ENCODE results near the gene TMEM147. TPM values are rescaled to one million over a fixed set of nuclear protein-coding genes. Genes with fewer than 3 reads are reported as not detected.

TMEM147 gene
- total and polyA plus RNA-seq, 2 of the 4 experiments (the other 2 are of a cell fraction), result 67.6 to 108 TPM

DNA sequence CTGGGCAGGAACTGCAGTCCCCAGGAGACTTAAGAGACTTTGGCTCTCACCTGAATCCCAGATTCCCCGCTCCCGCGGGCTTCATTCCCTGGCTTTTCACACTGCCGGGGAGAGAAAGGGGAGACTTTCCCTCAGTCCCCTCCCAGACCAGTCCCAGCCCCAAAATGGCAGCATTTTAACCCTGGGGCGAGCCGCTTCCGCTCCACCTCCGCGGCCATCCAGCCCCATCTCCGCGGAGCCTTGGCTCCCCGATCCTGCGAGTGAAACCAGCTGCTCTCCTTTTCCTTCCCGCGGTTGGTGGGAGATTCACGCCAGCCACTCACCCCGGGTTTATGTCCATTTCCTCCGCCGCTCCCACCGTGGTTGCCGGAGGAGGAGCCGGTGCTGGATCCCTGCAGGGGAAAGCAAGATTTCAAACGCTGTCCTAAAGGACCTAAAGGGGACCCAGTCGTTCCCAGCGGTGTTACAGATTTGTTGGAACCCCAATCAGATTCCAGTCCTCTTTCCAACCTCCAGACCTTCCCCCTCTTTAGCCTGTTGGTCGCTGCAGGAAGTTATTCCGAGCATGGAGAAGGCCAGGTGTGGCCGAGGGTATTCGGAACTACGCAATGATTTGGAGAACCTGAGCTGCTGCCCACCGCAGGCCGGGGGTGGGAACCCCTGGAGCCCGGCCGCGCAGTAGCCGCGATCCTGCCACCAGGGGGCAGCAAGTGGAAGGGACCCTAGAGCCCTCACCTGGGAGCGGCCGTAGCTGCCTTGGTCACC lies 35.4 kb upstream of the TMEM147 start:
- Histone ChIP-seq H3K9me3 (ENCODE audit: control insufficient read depth, insufficient read depth, low read length) (no peaks in the 10 kb centered on the region), H2AK5ac (ENCODE audit: low read depth, low read length) (peak overlapping the region; percentile 50; the same call in 1 of the 2 replicates), H3K18ac (ENCODE audit: low read depth, low read length) (no peak overlapping the region), H4K5ac (ENCODE audit: low read depth, low read length) (no peak overlapping the region), H2AK9ac (replicated peaks; ENCODE audit: low read depth, low read length, poor library complexity) (peak overlapping the region; percentile 94), H3K56ac (ENCODE audit: extremely low read depth, insufficient read depth, low read length) (no peak overlapping the region), H3K4me3 (ENCODE audit: insufficient read depth, low read depth, low read length) (peak overlapping the region; percentile 25), H3K9ac (ENCODE audit: low read depth, low read length) (0 out of 2 replicates have a peak overlapping the region, but pooled peaks have one; percentile 4), H2BK120ac (ENCODE audit: low read depth, low read length) (no peak overlapping the region; the same call in 1 of the 2 replicates), H3K4me2 (ENCODE audit: low read depth, low read length) (peak overlapping the region; percentile 72), H3K27me3 (ENCODE audit: control insufficient read depth, insufficient read depth, low read length) (peaks cover 71% of the 10 kb centered on the region), H3K23ac (ENCODE audit: low read depth, low read length) (peak overlapping the region; percentile 42; the same call in 1 of the 2 replicates), H4K20me1 (ENCODE audit: insufficient read depth, low read length) (no peaks in the 10 kb centered on the region), H2AFZ (replicated peaks; ENCODE audit: low read length, poor library complexity) (peak overlapping the region; percentile 93), H3K27ac (ENCODE audit: insufficient read depth, low read length) (no peak overlapping the region), H2BK15ac (ENCODE audit: low read depth, low read length) (peak overlapping the region; percentile 27; the same call in 2 of the 3 replicates), H4K91ac (ENCODE audit: insufficient read depth, low read depth, low read length) (no peak overlapping the region), H2BK20ac (ENCODE audit: low read depth, low read length) (no peak overlapping the region), H3K4ac (ENCODE audit: low read depth, low read length) (peak overlapping the region; percentile 27; the same call in 1 of the 2 replicates), H3K36me3 (ENCODE audit: control insufficient read depth, insufficient read depth, low read length) (no peaks in the 10 kb centered on the region), H2BK5ac (ENCODE audit: low read depth, low read length, poor library complexity, severe bottlenecking) (no peak overlapping the region), H4K8ac (ENCODE audit: low read depth in 2 of 2, low read length in 2 of 2) (peak overlapping the region; percentile 64 to 73; a peak in 3 of 4 replicates), H3K4me1 (ENCODE audit: control insufficient read depth, insufficient read depth, low read length) (peaks cover 5% of the 10 kb centered on the region; the same call in 1 of the 2 replicates), H3K14ac (replicated peaks; ENCODE audit: low read depth, low read length) (peak overlapping the region; percentile 79), H3K79me1 (ENCODE audit: low read depth in 1 of 2, low read length in 2 of 2) (no peaks in the 10 kb centered on the region), H3K9me1 (ENCODE audit: insufficient read depth, low read length) (no peaks in the 10 kb centered on the region; the same call in 1 of the 2 replicates)
- WGBS, 2 experiments (ENCODE audit: extremely low coverage in 2 of 2, insufficient read length in 1 of 2), result 0% methylated on average over 5 of the region's 39 CpGs; no CpG with 5 or more reads in 1 of the 2 experiments
- ChIA-PET POLR2A (ENCODE audit: unreplicated experiment) (no interaction called here), CTCF (interaction anchor here (0.7 to 1.0 kb wide), 3 partner anchors 9 to 191 kb away, joined by 3 to 4 read pairs (median 3); no protein-coding TSS in a partner anchor)
- DNase-seq, result peak; percentile 22
- in situ Hi-C loops (cut with MboI; ENCODE audit: low sequenced_read_pairs) (no loop called here), intact Hi-C loops (cut with micrococcal nuclease) (loop anchor here (2.0 kb wide), 1 partner anchor 35 kb away; the partner anchor contains the start of gene TMEM147), dilution Hi-C loops (cut with HindIII; ENCODE audit: low sequenced_read_pairs, unreplicated experiment) (no loop called here)
- no TSS peak for BruUV-seq (replicated peaks)
- TF ChIP-seq CEBPB (IDR thresholded peaks at IDR 0.05; ENCODE audit: low read depth, low read length) (no peak), MAFK (IDR thresholded peaks at IDR 0.05; ENCODE audit: low read depth, low read length) (no peak), RAD21 (IDR thresholded peaks at IDR 0.05; ENCODE audit: low read length) (peak; percentile 63), SMC3 (IDR thresholded peaks at IDR 0.05; ENCODE audit: low read depth, low read length) (peak; percentile 58), POLR2A (IDR thresholded peaks at IDR 0.05; ENCODE audit: low read depth, low read length) (no peak), MAZ (IDR thresholded peaks at IDR 0.05; ENCODE audit: borderline replicate concordance, low read depth, low read length) (peak; percentile 19; the same call in 1 of the 2 replicates), CTCF (conservative IDR thresholded peaks at IDR 0.05; ENCODE audit: low read depth, low read length) (peak; percentile 78)
- ATAC-seq (ENCODE audit: low read depth), result peak; percentile 71
